ENCODE results near the gene NRBF2.

GRCh38 chr10:63168821-63169462 lies 35.8 kb downstream of the NRBF2 start:
- TF ChIP-seq, protein P1, sequence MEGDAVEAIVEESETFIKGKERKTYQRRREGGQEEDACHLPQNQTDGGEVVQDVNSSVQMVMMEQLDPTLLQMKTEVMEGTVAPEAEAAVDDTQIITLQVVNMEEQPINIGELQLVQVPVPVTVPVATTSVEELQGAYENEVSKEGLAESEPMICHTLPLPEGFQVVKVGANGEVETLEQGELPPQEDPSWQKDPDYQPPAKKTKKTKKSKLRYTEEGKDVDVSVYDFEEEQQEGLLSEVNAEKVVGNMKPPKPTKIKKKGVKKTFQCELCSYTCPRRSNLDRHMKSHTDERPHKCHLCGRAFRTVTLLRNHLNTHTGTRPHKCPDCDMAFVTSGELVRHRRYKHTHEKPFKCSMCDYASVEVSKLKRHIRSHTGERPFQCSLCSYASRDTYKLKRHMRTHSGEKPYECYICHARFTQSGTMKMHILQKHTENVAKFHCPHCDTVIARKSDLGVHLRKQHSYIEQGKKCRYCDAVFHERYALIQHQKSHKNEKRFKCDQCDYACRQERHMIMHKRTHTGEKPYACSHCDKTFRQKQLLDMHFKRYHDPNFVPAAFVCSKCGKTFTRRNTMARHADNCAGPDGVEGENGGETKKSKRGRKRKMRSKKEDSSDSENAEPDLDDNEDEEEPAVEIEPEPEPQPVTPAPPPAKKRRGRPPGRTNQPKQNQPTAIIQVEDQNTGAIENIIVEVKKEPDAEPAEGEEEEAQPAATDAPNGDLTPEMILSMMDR (IDR thresholded peaks at IDR 0.05): no peak
- TF ChIP-seq POLR2A (IDR thresholded peaks at IDR 0.05) (no peak), POLR2AphosphoS5 (IDR thresholded peaks at IDR 0.05) (no peak)

Data from upper lobe of left lung (tissue), 4 donors.